Measurements from ENCODE around the gene ARL2. TPM values are rescaled to one million over a fixed set of nuclear protein-coding genes. Genes with fewer than 3 reads are reported as not detected.

Gene ARL2
- total RNA-seq, 4 donors from 2014 or later: 90.8 to 165 (median 131) TPM

DNA sequence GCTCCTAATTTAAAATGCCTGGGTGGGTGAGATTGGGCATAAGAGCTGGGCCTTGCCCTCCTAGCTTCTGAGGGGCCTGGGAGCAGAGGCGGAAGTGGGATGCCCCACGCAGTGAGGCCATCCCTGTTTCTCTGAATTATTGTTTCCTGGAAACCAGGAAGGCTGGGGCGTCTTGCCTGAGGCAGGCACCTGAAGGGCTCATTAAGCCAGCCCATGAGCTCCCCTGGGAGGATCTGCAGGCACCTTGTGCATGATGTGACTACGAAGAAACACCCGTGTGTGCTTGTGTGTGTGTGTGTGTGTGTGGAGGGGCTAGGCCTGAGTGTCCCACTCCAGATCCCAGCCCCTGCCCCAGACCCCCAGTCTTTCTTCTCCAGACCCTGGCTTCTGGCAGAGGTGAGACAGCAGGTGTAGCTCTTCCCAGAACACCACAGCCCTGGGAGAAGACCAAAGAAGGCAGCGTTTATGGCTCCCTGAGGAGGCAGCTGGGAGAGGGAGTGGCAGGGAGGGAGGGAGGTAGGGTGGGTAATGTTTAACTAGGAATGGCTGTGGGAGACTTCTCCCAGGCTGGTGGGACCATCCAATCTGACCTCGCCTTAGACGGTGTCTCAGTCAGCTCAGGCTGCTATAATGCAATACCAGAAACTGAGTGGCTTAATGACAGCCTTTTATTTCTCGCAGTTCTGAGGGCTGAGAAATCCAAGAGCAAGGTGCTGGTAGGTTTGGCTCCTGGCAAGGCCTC lies 15.1 kb upstream of the ARL2 start:
- TF ChIP-seq, protein P1, sequence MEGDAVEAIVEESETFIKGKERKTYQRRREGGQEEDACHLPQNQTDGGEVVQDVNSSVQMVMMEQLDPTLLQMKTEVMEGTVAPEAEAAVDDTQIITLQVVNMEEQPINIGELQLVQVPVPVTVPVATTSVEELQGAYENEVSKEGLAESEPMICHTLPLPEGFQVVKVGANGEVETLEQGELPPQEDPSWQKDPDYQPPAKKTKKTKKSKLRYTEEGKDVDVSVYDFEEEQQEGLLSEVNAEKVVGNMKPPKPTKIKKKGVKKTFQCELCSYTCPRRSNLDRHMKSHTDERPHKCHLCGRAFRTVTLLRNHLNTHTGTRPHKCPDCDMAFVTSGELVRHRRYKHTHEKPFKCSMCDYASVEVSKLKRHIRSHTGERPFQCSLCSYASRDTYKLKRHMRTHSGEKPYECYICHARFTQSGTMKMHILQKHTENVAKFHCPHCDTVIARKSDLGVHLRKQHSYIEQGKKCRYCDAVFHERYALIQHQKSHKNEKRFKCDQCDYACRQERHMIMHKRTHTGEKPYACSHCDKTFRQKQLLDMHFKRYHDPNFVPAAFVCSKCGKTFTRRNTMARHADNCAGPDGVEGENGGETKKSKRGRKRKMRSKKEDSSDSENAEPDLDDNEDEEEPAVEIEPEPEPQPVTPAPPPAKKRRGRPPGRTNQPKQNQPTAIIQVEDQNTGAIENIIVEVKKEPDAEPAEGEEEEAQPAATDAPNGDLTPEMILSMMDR (IDR thresholded peaks at IDR 0.05; ENCODE audit: low read depth): no peak

GRCh38 chr11:64999478-64999877 lies 14.5 kb upstream of the ARL2 start:
- TF ChIP-seq, protein P1 (IDR thresholded peaks at IDR 0.05; ENCODE audit: low read depth): no peak

DNA sequence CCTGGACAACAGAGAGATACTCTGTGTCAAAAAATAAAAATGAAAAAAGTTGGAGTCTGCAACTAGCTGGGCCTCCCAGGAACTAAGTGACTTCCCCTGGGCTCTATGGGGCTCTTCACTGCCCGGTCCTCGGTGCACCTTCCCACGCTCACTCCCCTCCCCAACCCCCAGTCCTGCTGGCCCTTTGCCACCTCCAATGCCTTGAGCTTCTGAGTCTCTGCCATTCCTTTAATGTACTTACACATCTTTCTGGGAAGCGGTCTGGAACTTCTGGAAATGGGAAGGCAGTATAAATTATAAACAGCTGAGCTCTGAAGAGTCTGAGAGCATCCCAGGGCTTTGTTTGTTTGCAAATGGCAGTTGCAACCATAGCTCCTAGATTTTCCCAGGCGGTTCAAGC lies 11.3 kb upstream of the ARL2 start:
- TF ChIP-seq, protein P1 (IDR thresholded peaks at IDR 0.05; ENCODE audit: low read depth): no peak

GRCh38 chr11:65003282-65003681 lies 10.7 kb upstream of the ARL2 start:
- TF ChIP-seq, protein P1 (IDR thresholded peaks at IDR 0.05; ENCODE audit: low read depth): no peak

DNA sequence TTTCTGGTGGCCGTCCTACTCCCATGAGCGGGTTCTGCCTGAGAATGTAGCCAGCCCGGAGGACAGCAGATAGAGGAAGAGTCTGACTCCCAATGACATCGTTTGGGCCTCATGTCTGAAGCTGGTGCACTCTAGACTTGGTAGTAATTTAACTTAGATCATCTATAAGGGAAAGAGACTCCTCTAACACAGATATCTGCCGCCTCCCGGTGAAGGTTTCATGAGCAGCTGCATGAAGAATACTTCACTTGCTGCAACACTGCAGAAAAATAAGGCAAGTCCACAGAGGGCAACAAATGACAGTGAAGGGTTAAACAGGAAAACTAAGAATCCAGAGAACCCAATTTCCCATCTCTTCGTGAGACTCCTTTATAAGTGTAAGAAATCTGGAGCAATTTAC lies 5.9 kb upstream of the ARL2 start:
- TF ChIP-seq, protein P1 (IDR thresholded peaks at IDR 0.05; ENCODE audit: low read depth): no peak

GRCh38 chr11:65008873-65009272 lies 5.1 kb upstream of the ARL2 start:
- TF ChIP-seq, protein P1 (IDR thresholded peaks at IDR 0.05; ENCODE audit: low read depth): no peak

DNA sequence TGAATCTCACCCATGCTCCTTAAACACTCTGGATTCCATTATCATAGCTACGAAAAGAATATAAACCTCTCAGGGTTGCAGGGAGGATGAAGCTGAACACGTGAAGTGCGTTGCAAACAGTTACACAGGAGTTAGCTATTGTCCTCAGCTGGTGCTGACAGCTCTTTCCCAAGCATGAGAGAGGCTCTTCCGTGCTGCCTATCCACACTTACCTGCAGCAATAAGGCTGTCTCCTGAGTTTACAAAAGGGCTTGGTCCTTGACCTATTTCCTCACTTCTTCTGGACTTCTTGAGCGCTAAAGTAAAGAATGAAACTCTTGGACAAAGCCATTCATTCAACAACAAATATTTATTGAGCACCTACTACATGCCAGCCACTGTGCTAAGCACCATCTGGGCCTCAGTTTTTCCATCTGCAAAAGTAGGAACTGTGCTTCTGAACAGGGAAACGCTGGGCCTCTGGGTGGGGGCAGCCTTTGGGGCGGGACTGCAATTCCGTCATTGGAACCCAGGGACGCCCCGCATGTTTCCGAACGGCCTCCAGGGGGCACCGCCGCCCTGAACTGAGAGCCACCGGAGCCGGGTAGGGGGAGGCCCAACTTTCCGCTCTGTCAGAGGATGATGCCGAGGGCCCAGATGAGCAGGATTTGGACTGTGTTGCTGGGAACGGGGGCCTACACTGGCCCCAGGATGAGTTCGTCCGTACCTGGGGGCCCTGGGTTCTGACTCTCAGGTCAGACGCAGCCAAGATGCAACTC lies 651 bp upstream of the ARL2 start:
- TF ChIP-seq, protein P1 (IDR thresholded peaks at IDR 0.05; ENCODE audit: low read depth): no peak

All from subcutaneous adipose tissue (tissue), 4 donors.